ENCODE measurements around the gene TLN1. TPM values are rescaled to one million over a fixed set of nuclear protein-coding genes. Genes with fewer than 3 reads are reported as not detected.

The TLN1 gene
- total RNA-seq, 1 donor from 2014 or later: 114 TPM

DNA sequence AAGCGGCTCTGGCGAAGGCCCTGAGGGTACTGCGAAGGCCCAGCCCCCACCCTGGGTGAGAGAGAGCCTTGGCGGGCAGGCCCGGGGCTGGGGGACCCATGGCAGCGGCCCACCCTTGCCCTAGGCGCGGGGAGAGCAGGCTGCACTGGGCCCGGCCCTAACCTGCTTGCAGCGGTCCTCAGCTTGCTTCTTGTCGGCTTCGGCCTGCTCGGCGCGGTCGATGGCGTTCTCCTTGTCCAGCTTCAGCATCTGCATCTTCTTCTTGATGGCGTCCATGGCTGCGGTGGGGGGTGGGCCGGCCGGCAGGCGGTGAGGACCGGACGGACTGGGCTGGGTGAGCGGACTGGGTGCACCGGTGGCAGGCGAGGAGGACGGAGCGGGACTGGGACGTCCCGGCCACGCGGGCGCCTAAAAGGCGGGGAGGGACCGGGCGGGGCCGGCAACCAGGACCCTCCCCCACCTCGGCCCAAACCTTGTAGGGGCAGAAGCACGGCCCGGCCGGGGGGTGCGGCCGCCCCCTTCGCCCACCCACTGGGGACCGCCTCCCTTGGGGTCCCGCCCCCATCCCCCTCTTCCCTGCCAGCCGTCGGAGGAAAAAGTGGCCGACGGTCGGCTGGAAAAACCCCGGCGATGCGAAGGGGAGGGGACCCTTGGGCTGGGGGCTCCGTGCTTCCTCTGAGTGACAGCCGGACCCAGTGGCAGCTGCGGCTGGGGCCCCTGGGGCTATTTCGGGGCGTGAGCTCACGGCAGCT lies 42.3 kb downstream of the TLN1 start, which contains the start of gene TPM2:
TSS of gene TPM2 (minus strand) at position 384 of the 752 bp plus-strand sequence. CDS start at position 276, 108 bp downstream.
- no peak for DNase-seq (ENCODE audit: low read depth)
- H3K4me3 ChIP-seq (ENCODE audit: low read depth, low read length): peak within 1 kb of the TSS; percentile 78
- TF ChIP-seq, protein P1, sequence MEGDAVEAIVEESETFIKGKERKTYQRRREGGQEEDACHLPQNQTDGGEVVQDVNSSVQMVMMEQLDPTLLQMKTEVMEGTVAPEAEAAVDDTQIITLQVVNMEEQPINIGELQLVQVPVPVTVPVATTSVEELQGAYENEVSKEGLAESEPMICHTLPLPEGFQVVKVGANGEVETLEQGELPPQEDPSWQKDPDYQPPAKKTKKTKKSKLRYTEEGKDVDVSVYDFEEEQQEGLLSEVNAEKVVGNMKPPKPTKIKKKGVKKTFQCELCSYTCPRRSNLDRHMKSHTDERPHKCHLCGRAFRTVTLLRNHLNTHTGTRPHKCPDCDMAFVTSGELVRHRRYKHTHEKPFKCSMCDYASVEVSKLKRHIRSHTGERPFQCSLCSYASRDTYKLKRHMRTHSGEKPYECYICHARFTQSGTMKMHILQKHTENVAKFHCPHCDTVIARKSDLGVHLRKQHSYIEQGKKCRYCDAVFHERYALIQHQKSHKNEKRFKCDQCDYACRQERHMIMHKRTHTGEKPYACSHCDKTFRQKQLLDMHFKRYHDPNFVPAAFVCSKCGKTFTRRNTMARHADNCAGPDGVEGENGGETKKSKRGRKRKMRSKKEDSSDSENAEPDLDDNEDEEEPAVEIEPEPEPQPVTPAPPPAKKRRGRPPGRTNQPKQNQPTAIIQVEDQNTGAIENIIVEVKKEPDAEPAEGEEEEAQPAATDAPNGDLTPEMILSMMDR (conservative IDR thresholded peaks at IDR 0.05; ENCODE audit: low read depth, low read length): no peak

DNA sequence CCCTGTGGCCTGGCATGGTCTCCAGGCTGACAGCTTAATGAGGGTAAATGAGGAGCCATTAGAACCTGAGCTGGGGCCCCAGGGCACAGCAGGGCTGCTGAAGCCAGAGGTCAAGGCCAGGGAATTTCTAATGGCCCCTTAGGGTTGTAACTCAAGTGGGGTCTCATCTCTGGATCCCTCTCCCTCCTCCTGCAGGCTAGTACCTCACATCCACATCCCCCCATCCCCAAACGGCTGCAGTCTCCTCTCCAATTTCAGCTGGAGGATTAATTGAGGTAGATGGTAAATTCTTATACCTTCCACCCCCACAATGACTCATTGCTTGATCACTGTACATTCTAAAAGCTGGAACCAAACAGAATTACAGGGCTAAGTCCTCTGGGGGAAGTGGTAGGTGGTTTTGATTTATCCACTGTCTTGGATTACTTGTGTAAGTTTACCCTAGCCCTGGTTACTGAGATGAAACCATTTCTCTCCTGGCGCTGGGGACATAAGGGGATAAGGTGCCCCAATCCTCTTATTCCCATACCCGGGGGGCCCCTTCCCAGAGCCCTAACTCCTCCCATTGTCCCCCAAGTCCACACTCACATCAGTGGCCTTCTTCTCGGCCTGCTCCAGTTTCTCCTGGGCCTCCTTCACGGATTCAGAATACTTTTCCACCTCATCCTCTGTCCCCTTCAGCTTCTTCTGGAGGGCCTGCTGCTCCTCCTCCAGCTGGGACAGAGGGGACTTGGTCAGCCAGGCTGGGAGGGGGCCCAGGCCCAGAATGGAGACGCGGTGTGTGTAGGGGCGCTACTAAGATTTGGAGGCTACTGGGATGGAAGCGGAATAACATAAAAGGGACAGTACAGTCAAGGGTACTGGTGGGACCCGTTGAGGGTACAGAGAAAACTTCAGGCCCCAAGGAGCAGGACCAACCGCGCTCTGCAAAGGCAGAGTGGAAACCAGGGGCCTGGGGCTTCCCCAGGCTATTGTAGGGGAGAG lies 43.1 kb downstream of the TLN1 start:
- DNase-seq (ENCODE audit: low read depth): peak; percentile 48
- TF ChIP-seq, protein P1 (conservative IDR thresholded peaks at IDR 0.05; ENCODE audit: low read depth, low read length): no peak
- peak overlapping the region; percentile 78 for H3K4me3 ChIP-seq (ENCODE audit: low read depth, low read length)

DNA sequence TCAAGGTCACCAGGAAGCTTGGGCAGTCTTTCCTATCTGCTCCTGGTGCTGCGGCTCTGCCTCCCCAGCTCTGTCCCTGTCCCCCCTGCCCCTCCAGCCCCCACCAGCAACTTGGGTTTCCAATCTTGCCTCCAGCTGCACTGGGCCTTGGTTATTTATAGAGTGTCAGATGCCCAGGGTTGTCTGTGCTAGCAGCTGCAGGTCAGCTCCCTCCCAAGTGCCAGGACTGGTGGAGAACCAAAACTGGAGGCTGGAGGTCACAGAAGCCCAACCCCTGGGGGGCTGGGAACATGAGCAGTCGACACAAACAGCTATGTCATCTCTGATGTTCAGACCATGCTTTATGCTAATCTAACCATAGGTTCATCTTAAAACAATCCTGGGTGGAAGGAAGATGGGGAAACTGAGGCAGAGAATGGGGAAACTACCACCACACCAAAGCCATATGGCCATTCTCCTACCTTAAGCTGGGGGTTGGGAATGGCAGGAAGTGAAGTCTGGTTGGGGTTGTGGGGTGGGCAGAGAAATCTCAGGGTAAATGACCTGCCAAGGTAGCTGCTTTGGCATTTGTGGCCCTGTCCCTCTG lies 43.9 kb downstream of the TLN1 start:
- no peak for DNase-seq (ENCODE audit: low read depth)
- TF ChIP-seq, protein P1 (conservative IDR thresholded peaks at IDR 0.05; ENCODE audit: low read depth, low read length): no peak
- H3K4me3 ChIP-seq (ENCODE audit: low read depth, low read length): no peak overlapping the region

DNA sequence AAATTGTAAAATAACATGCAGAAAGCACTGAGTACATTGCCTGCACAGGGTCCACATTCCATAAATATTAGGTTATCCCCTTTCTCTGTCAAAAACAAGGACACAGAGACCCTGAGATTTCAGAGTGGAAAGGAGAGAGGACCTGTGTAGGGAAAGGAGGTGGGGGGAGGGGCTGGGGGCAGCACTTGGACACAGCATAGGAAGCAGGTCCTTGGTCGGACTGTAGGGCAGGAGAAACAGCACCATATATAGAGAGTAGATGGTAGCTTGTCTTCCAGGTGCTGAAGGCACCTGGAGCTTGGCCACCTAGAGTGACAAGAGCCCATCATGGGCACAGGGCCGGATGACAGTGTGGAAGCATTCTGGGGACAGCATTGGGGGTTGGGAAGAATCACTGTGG lies 44.7 kb downstream of the TLN1 start:
- H3K4me3 ChIP-seq (ENCODE audit: low read depth, low read length): no peak overlapping the region
- DNase-seq (ENCODE audit: low read depth): no peak
- TF ChIP-seq, protein P1 (conservative IDR thresholded peaks at IDR 0.05; ENCODE audit: low read depth, low read length): no peak

DNA sequence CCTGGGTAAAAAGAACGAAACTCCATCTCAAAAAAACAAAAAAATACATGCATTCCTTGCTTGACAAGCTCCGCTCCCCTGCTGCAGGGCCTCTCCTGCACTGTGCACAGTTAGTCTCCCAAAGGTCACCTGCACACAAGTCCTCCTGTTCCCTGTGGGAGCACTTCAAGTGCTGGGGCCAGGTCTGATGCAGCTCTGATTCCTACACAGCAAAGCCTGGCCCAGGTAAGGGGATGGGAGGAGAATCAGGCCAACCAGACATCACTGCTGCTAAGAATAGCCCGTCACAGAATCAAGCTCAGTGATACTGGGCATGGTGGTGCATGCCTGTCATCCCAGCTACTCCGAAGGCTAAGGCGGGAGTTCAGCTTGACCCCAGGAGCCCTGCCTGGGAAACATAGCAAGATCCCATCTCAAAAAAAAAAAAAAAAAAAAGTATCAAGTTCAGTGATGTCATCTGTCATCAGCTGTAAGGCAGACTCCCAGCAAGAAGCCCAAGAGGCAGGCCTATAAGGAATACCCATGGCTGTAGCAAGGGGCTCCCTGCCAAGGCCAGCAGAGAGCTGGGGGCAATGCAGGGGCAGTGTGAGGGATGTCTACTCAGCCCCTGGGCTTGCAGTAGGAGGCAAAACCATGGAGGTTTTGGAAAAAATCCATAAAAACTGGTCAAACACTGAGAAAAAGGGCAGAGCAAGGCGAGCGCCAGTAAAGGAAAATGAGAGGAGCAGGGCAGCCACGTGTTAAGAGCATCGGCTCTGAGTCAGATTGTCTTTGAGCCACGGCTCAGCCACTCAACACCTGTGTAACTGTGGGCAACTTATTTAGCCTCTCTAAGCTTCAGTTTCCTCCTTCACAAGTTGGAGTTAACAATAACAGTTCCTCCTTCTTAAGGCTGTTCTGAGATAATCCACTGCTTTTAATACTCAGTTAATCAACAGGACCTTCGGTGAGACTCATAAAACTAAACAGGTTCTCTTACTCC lies 45.5 kb downstream of the TLN1 start:
- no peak for DNase-seq (ENCODE audit: low read depth)
- H3K4me3 ChIP-seq (ENCODE audit: low read depth, low read length): no peak overlapping the region
- TF ChIP-seq, protein P1 (conservative IDR thresholded peaks at IDR 0.05; ENCODE audit: low read depth, low read length): no peak

DNA sequence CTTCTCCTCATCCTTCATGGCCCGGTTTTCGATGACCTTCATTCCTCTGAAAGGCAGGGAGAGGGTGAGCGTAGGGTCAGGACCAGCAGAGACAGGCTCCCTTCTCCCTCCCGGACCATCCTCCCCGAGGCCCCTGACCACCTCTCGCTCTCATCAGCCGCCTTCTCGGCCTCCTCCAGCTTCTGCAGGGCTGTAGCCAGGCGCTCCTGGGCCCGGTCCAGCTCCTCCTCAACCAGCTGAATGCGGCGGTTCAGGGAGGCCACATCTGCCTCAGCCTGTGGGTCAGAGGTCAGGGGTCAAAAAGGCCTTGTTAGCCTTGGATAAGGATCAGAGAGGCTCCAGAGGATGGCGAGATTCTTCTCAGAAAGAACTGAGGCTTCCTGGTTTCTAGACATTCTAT lies 46.5 kb downstream of the TLN1 start:
- H3K4me3 ChIP-seq (ENCODE audit: low read depth, low read length): no peak overlapping the region
- TF ChIP-seq, protein P1 (conservative IDR thresholded peaks at IDR 0.05; ENCODE audit: low read depth, low read length): no peak
- DNase-seq (ENCODE audit: low read depth): no peak

Measured in epithelial cell of proximal tubule (primary cell).